NCI-H510A (cell line): ENCODE results near the gene B3GNT4.
"Not testable (repeated sequence)": the region's sequence is repeated elsewhere in the genome, so short reads cannot be mapped to it uniquely, and the experiment has no call there.

Experiments
- DNase-seq: peaks from one replicate; lab custom pipeline; 2025; lab: John Stamatoyannopoulos, UW

The B3GNT4 gene

DNA sequence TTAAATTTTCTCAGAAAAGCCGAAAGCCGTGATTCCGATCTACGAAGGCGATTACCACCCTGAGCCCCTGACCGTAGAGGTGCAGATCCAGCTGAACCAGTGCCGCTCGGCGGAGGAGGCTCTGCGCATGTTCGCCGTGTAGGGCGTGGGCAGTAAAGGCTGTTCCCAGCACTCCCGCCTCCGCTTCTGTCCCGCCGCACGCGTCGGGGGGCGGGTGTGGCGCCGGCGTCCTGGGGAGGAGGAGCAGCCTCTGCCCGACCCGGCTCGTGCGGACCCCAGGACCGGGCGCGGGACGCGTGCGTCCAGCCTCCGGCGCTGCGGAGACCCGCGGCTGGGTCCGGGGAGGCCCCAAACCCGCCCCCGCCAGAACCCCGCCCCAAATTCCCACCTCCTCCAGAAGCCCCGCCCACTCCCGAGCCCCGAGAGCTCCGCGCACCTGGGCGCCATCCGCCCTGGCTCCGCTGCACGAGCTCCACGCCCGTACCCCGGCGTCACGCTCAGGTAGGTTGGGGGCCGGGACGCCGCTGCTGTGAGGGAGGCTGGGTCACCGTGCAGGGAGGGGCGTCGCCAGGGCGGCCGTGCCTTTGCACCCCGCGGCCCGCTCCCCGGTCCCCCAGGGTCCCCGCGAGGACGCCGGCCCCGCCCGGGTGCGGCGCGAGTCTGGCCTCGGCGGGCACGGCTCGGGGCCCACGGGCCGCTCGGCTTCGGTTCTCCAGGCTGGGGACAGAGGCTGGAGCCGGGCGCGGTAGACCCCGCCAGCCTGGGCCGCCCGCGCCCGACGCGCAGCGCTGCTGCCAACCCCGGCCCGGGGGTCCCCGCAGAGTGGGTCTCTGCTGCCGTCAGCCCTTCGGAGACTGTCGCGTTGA is at the start of gene B3GNT4:
Gene B3GNT4, plus strand, starts transcription at position 409 of the 866 bp plus-strand sequence. CDS start 910 bp downstream, outside the sequence.
- peak; percentile 65 for DNase-seq

DNA sequence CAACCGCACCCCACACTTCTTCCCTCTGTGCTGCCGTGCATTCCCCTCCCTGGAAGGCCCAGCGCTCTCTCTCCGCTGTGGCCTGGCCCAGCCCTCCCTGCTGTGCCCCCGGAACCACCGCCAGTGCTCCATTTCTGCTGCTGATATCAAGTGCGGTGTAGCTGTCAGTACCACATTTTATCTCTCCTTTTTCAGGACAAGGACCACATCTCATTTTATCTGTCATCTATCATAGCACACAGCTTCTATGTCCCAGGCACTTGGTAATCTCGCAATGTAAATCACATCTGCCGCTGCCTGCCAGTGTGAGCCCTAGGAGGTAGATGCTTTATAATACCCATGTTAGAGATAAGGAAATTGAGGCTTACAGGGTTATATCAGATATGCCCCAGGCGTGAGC is 47.8 kb upstream of the B3GNT4 start:
- no peak for DNase-seq

DNA sequence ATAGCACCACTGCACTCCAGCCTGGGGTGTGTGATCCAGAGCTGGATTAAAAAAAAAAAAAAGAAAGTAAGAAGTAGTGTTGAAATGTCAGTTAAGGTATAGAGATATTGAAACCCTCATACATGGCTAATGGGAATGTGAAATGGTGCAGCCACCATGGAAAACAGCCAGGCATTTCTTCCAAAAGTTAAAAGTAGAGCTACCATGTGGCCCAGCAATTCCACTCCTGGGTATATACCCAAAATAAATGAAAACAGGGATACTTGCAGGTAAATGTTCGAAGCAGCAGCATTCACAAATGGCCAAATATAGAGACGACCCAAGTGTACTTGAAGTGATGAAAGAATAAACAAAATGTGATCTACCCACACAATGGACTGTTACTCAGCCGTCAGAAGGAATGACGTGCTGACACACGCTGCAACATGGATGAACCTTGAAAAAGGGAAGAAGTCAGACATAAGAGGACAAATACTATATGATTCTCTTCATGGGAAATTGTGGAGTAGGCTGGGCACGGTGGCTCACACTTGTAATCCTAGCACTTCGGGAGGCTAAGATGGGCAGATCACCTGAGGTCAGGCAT is 44.7 kb upstream of the B3GNT4 start:
- no peak for DNase-seq

DNA sequence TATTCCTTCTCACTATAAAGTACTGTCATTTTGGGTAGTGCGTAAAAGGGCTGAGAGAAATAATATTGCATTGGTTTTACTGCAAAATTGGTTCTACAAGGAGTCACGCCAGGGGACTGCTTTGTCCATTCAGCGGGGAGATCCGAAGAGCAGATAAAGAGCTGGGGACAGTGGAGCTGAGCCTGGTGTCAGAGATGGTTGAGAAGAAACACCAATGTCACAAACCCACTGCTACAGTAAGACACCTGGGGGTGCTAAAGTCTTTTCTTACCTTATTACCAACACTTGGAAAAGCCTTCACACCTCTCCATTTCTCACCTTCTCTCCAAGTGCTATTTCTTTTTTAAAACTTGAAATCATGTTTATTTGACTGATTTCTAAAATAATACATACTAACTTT is 43.6 kb upstream of the B3GNT4 start:
- no peak for DNase-seq

DNA sequence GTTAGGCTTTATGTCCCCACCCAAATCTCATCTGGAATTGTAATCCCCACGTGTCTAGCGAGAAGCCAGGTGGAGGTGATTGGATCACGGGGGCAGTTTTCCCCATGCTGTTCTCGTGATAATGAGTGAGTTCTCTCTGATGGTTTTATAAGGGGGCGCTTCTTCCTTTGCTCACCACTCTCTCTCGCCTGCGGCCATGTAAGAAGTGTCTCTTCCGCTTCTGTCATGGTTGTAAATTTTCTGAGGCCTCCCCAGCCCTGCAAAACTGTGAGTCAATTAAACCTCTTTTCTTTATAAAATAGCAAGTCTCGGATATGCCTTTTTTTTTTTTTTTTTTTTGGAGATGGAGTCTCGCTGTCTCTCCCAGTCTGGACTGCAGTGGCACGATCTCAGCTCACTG is 42.7 kb upstream of the B3GNT4 start:
- no peak for DNase-seq

DNA sequence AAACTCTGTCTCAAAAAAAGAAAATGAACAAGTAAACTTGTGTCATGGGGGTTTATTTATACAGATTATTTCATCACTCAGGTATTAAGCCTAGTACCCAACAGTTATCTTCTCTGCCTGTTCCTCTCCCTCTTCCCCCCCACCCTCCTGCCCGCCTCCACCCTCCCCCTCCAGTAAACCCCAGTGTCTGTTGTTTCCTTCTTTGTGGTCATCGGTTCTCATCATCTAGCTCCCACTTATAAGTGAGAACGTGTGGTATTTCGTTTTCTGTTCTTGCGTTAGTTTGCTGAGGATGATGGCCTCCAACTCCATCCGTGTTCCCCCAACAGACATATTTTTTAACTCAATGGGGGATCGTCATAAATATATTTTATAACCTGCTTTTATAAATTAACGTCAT is 41.8 kb upstream of the B3GNT4 start:
- DNase-seq: no peak

DNA sequence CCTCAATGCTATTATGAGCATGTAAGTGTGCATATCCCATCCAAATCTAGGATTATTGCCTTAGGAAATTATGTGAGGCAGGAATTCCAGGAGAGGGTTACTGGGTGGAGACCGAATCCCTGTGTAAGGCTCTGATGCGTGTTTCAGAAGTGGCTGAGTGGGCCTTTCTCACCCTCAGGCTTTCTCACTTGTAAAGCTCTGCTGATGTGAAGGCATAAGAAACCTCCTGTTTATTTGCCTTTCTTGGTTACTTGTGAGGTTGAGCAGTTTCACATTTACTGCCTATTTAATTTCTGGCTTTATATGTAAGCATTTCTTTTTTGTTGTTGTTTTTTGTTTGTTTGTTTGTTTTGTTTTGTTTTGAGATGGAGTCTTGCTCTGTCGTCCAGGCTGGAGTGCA is 40.5 kb upstream of the B3GNT4 start:
- DNase-seq: no peak

DNA sequence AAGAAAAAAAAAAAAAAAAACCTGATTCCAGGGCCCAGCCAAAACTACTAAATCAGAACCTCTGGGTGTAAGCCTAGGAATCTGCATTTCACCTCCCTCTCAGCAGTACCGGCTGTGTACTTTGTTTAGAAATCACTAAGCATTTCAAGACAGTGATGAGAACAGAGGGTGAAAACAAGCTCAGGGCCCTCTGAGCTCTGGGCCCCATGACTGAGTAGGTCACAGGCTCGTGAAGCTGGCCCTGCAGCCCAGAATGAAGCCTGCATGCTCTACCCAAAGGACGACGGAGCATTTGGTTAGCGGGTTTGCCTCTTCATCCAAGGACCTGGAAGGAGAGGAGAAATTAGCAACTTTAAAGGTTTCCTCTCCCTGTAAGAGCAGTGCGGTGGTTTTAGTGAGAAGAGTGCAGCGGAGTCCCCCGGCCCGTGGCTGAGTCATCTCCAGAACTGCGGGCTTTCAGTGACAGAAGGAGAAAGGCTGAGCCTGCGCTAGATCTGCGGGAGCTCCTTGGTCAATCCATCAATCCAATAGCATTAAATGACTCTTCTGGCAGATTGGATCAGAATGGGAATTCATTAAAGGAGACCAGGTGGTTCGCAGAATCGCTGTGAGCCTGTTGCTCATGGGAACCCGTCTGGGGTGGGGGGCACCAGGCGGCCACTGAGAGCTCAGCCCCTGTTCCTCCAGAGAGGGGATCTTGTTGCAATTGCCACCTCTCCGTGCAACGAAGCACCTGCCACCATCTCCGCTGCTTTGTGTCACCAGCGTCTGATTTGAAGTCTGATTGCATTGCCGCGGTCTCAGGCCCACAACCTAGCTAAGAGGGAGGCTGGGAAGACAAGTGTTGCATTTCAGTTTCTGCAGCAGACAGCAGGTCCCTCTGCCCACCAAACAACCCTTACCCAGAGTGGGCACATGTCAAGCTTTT is 36.8 kb upstream of the B3GNT4 start:
- no peak for DNase-seq

DNA sequence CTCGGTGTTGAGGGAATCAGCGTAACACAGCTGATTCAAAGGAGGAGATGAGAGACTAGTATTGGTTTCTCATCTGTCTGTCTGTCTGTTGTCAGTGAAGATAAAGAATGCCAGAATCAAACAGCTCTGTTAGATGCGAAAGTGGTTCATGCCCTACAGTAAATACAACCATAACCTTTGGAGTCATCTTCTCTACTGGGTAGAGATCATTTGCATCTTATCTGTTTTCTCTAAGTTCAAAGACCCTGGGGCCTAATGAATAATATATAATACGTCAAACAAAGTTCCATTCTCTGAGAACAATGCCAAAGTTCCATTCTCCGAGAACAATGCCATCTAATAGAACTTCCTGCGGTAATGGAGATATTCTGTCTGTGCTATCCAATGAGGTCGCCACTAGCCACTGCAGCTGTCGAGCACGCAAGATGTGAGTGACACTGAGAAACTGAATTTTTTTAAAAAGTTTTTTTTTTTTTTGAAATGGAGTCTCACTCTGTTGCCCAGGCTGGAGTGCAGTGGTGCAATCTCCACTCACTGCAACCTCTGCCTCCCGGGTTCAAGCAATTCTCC is 36.1 kb upstream of the B3GNT4 start:
- no peak for DNase-seq

DNA sequence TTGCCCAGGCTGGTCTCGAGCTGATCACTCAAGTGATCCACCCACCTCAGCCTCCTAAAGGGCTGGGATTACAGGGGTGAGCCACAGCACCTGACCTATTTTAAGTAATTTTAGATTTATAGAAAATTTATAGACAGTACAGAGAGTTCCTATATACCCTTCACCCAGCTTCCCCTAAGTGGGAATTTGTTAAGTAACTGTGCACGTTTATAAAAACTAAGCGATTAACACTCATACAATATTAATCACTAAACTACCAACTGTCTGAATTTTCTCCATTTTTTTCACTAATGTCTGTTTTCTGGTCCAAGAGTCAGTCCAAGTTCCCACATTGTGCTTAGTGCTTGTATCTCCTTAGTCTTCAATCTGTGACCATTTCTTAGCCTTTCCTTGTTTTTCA is 35.0 kb upstream of the B3GNT4 start:
- no peak for DNase-seq

DNA sequence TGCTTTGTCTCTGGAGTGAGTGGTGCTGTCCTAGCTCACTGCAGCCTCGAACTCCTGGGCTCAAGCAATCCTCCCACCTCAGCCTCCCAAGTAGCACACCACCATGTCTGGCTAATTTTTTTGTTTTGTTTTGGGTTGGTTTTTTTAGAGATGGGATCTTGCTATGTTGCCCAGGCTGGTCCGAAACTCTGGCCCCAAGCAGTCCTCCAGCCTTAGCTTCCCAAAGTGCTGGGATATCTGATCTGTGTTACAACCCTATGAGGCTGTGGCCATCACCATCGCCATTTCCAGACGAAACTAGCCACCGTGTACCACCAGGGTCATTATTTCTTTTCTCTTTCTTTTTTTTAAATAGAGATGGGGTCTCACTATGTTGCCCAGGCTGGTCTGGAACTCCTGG is 32.1 kb upstream of the B3GNT4 start:
- DNase-seq: no peak

DNA sequence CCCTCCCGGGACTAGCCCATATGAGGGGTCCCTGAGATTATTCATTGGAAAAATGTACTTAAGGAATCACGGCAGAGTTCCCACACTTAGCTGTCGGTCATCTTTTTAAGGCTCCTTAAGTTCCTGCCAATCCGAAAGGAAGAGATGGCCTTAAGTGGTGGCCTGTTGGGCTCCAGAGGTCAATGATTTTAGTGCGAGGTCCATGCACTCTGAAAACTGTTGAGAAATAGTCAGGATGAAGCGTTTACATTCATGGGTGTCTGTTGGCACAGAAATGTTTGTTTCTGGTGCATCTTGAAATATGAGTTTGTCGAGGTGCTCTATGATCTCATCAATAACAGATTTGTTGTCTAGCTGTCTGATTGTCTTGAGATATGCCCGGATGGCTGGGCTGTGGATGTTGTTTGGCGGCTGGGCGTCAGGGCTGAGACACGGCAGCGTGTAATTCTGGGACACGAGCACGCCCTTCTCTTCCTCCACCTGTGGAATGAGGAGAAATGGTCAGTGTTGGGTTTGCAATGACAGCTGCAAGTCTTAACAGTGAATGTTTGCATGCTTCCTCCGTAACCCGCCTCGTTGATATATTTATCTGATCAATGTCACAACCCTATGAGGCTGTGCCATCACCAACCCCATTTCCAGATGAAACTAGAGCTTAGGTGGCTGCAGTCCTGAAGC is 31.1 kb upstream of the B3GNT4 start:
- DNase-seq: no peak

DNA sequence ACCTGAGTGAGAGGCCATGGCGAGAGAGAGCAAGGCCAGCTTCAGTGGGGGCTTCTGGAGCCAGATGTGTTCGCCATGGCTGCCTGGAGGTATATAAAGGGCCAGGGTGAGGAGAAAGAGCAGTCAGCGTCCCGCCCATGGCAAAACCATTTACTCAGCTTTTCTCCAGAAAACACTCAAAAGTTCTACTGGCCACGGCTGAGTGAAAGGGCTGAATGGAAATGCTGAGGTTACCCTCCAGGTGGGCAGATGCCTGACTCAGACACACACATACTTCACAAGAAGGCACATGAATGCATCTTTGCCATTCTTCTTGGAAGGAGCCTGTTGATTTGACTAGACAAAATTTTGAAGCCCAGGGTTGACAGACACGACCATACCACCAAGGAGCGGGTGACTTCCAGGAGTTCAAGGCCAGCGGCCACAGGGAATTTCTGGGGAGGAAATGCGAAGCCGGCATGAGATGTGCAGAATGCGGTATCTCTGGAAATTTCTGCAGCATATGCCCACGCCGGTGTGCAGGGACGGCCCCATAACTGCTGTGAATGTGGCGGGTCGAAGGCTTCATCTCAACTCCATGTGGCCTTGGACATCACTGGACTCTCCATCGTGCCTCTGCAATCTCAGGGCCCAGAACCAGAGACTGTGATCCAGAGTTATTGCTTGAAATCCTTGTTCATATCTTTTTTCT is 29.2 kb upstream of the B3GNT4 start, which contains the start of gene IL31:
Gene IL31, minus strand, starts transcription at position 67 of the 691 bp plus-strand sequence. Its CDS starts 49 bp downstream, at position 18.
- no peak for DNase-seq

DNA sequence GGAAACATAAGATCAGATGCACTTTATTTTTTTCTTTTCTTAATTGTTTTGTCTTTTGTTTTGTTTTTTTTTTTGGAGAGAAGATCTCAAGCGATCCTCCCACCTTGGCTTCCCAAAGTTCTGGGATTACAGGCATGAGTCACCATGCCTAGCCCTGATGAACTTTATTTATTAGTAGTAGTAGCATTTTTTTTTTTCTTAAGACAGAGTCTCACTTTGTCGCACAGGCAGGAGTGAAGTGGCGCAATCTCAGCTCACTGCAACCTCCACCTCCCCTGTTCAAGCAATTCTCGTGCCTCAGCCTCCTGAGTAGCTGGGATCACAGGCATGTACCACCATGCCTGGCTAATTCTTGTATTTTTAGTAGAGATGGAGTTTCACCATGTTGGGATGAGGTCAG is 27.0 kb upstream of the B3GNT4 start:
- DNase-seq: not testable (repeated sequence)

DNA sequence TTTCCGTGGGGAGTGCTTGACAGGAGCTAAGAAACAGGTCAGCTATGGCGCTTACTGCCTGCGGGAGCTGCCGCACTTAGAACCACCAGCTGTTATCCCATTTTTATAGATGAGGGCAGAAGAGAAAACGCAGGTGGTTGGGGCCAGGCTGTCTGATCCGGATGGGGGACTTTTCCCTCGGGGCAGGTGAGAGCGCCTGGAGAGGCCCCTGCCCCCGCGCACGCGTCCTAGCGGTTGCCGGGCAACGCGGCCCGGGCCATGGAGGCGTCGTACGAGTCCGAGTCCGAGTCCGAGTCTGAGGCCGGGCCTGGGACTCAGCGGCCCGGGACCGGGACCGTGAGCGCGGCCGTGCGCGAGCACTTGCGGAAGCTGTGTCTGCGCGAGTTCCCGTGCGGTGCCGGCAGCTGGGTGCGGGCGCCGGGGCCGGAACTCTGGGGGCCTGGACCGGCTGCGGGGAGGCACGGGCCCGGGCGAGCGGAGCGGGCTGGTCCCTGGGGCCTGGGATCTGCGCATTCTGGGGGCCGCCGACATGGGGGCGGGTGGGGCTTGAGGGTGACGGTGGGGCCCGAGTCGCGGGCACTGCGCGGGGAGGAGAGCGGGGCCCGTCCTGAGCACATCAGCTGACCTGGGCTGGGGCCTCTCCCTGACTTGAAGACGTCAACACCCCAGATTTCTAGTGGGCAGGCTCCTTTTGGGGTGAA is 20.5 kb upstream of the B3GNT4 start, which contains the start of gene LRRC43:
Gene LRRC43, plus strand, starts transcription at position 237 of the 701 bp plus-strand sequence. Its CDS starts 22 bp downstream, at position 259.
- DNase-seq: peak; percentile 73

DNA sequence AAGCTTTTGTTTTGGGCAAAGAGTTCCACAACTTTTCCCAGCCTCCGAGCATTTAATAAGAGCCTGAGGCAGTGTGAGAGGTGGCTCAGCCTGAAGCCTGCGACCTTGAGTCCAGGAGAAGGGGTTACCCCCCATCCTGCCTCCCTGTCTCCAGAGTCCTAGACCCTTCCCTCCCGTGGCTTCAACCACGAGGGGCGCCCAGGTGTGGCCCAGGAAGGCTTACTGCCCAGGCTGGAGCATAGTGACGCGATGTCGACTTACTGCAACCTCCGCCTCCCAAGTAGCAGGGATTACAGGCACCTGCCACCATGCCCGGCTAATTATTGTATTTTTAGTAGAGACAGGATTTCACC is 19.9 kb upstream of the B3GNT4 start:
- DNase-seq: no peak

DNA sequence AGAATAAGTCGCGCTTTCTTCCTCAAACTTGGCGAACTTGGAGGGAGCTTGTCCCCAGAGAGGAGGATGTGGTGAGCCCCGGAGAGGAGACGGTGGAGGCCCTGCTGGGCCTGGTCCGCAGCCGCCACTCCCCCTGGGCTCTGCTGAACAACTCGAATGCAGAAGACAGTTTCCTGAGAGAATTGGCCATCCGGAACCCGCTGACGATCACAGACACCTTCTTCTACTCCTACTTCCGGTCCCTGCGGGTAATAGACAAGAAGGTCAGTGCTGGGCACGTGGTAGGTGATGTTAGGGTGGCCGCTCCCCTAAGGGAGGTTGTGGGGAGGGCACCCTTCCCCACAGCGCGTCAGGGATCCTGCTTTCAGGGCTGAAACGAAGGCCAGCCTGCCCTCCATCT is 19.0 kb upstream of the B3GNT4 start:
- no peak for DNase-seq

DNA sequence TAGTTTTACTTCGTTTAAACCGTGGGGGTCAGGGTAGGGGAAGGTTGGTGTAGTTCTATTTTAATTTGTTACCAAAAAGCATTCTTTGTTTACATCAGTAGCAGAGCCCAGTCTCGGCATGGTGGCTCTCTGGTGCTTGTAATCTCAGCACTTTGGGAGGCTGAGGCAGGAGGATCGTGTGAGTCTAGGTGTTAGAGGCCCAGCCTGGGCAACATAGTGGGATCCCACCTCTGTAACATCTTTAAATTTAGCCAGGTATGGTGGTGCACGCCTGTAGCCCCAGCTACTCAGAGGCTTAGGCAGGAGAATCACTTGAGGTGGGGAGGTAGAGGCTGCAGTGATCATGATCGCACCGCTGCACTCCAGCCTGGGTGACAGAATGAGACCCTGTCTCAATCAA is 18.4 kb upstream of the B3GNT4 start:
- DNase-seq: no peak

DNA sequence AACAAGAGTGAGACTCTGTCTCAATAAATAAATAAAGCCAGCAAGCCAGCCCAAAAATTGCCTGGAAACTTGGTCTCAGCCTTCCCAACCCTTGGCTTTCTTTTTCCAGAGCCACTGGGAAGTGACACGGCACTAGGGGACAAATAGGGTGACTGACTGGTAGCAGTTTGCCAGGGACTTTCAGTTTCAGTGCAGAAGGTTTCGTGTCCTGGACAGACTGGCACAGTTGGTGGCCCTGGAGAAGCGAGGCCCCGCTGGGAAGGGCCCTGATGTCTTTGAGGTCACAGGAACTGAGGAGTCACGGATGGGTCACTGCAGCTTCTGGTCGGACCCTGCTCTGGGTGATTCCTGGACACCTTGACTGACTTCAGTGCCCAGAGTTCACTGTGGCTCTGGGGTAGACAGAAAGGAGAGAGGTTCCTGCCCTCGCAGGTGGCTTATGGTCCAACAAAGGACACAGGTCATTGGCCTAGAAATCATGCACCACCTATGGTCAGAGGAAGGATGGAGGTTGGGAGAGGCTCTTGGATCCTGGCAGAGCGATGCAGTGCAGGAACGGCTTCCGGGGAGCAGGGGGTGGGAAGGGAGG is 17.9 kb upstream of the B3GNT4 start:
- DNase-seq: no peak

DNA sequence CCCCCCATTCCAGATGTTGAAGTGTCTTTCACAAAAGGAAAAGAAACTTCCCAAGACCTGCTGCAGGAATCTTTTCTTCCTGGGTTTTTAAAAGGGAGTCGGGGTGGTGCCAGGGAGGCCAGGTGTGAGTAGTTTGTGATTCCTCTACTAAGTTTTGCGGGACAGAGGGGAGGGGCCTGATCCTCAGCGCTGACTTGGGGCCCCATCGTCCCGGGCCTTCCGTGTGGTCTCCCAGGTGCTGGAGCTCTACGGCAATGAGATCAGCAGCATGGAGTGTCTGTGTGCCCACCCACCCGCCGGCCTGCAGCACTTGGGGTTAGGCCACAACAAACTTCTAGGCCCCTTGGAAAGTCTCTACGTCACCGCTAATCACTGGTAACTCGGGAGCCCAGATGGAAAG is 16.0 kb upstream of the B3GNT4 start:
- no peak for DNase-seq
